ENCODE results near the gene C2orf76.

The C2orf76 gene

GRCh38 chr2:119253114-119253702 lies 113.4 kb downstream of the C2orf76 start:
- no peak for FAIRE-seq
- DNase-seq (ENCODE audit: extremely low spot score, insufficient read length, low read depth): no peak
